GM21367 (cell line): ENCODE results near the gene USP17L22.
"Not testable (repeated sequence)": the region's sequence is repeated elsewhere in the genome, so short reads cannot be mapped to it uniquely, and the experiment has no call there.

ENCODE experiments used
- ATAC-seq: cut with Tn5 transposase; IDR thresholded peaks from one replicate; pipeline ENCODE4 v1.9.1; 2021; ENCODE audit not compliant: unreplicated experiment

The USP17L22 gene, protein sequence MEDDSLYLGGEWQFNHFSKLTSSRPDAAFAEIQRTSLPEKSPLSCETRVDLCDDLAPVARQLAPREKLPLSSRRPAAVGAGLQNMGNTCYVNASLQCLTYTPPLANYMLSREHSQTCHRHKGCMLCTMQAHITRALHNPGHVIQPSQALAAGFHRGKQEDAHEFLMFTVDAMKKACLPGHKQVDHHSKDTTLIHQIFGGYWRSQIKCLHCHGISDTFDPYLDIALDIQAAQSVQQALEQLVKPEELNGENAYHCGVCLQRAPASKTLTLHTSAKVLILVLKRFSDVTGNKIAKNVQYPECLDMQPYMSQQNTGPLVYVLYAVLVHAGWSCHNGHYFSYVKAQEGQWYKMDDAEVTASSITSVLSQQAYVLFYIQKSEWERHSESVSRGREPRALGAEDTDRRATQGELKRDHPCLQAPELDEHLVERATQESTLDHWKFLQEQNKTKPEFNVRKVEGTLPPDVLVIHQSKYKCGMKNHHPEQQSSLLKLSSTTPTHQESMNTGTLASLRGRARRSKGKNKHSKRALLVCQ

DNA sequence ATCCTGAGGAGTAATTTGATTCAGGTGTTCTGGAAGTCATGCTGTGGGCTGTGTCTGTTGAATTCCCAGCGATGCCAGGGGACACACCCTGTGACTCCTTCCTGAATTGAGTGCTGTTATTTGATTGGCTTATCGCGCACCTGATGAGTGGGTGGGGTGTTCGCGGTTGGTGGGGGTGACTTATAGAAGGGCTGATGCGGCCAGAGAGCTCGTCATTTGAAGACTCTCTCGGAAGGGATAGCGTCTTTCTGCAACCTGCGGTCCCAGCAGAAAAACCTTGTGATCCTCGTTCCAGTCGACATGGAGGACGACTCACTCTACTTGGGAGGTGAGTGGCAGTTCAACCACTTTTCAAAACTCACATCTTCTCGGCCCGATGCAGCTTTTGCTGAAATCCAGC, at the start of gene USP17L22:
USP17L22 (plus strand) TSS at position 301 of the 400 bp plus-strand sequence; CDS start at position 301, 0 bp downstream.
- ATAC-seq, result not testable (repeated sequence)

DNA sequence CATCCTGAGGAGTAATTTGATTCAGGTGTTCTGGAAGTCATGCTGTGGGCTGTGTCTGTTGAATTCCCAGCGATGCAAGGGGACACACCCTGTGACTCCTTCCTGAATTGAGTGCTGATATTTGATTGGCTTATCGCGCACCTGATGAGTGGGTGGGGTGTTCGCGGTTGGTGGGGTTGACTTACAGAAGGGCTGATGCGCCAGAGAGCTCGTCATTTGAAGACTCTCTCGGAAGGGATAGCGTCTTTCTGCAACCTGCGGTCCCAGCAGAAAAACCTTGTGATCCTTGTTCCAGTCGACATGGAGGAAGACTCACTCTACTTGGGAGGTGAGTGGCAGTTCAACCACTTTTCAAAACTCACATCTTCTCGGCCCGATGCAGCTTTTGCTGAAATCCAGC, 47.6 kb upstream of the USP17L22 start, which contains the start of gene USP17L12:
USP17L12 (plus strand) TSS at position 301 of the 400 bp plus-strand sequence; CDS start at position 301, 0 bp downstream.
- not testable (repeated sequence) for ATAC-seq

DNA sequence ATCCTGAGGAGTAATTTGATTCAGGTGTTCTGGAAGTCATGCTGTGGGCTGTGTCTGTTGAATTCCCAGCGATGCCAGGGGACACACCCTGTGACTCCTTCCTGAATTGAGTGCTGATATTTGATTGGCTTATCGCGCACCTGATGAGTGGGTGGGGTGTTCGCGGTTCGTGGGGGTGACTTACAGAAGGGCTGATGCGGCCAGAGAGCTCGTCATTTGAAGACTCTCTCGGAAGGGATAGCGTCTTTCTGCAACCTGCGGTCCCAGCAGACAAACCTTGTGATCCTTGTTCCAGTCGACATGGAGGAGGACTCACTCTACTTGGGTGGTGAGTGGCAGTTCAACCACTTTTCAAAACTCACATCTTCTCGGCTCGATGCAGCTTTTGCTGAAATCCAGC, 42.8 kb upstream of the USP17L22 start, which contains the start of gene USP17L13:
USP17L13 (plus strand) TSS at position 301 of the 400 bp plus-strand sequence; CDS start at position 301, 0 bp downstream.
- not testable (repeated sequence) for ATAC-seq

DNA sequence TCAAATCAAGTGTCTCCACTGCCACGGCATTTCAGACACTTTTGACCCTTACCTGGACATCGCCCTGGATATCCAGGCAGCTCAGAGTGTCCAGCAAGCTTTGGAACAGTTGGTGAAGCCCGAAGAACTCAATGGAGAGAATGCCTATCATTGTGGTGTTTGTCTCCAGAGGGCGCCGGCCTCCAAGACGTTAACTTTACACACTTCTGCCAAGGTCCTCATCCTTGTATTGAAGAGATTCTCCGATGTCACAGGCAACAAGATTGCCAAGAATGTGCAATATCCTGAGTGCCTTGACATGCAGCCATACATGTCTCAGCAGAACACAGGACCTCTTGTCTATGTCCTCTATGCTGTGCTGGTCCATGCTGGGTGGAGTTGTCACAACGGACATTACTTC, 37.2 kb upstream of the USP17L22 start:
- not testable (repeated sequence) for ATAC-seq

DNA sequence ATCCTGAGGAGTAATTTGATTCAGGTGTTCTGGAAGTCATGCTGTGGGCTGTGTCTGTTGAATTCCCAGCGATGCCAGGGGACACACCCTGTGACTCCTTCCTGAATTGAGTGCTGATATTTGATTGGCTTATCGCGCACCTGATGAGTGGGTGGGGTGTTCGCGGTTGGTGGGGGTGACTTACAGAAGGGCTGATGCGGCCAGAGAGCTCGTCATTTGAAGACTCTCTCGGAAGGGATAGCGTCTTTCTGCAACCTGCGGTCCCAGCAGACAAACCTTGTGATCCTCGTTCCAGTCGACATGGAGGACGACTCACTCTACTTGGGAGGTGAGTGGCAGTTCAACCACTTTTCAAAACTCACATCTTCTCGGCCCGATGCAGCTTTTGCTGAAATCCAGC, 33.3 kb upstream of the USP17L22 start, which contains the start of gene USP17L15:
USP17L15 (plus strand) TSS at position 301 of the 400 bp plus-strand sequence; CDS start at position 301, 0 bp downstream.
- ATAC-seq, result not testable (repeated sequence)

DNA sequence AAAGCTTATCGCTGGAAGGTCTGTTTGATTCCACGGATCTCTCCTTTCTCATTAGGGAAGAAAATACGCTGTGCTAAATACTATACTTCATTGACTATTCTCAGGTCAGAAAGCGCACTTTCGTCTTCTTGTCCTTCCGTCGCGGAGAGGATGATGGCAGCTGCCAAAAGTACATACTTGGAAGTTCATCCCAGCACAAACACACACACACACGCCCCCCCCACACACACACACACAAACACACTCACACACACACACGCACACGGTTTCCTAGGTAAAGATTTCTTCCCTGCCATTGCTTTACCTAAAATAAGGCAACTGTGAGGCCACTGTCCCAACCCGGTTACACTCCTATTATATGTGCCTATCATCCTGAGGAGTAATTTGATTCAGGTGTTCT, 29.0 kb upstream of the USP17L22 start:
- not testable (repeated sequence) for ATAC-seq

DNA sequence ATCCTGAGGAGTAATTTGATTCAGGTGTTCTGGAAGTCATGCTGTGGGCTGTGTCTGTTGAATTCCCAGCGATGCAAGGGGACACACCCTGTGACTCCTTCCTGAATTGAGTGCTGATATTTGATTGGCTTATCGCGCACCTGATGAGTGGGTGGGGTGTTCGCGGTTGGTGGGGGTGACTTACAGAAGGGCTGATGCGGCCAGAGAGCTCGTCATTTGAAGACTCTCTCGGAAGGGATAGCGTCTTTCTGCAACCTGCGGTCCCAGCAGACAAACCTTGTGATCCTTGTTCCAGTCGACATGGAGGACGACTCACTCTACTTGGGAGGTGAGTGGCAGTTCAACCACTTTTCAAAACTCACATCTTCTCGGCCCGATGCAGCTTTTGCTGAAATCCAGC, 23.8 kb upstream of the USP17L22 start, which contains the start of gene USP17L17:
USP17L17 (plus strand) TSS at position 301 of the 400 bp plus-strand sequence; CDS start at position 301, 0 bp downstream.
- not testable (repeated sequence) for ATAC-seq

DNA sequence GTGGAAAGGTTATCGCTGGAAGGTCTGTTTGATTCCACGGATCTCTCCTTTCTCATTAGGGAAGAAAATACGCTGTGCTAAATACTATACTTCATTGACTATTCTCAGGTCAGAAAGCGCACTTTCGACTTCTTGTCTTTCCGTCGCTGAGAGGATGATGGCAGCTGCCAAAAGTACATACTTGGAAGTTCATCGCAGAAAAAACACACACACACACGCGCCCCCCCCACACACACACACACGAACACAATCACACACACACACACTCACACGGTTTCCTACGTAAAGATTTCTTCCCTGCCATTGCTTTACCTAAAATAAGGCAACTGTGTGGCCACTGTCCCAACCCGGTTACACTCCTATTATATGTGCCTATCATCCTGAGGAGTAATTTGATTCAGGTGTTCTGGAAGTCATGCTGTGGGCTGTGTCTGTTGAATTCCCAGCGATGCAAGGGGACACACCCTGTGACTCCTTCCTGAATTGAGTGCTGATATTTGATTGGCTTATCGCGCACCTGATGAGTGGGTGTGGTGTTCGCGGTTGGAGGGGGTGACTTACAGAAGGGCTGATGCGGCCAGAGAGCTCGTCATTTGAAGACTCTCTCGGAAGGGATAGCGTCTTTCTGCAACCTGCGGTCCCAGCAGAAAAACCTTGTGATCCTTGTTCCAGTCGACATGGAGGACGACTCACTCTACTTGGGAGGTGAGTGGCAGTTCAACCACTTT, 19.3 kb upstream of the USP17L22 start, which contains the start of gene USP17L18:
USP17L18 (plus strand) TSS at position 678 of the 728 bp plus-strand sequence; CDS start at position 678, 0 bp downstream.
- ATAC-seq, result not testable (repeated sequence)

DNA sequence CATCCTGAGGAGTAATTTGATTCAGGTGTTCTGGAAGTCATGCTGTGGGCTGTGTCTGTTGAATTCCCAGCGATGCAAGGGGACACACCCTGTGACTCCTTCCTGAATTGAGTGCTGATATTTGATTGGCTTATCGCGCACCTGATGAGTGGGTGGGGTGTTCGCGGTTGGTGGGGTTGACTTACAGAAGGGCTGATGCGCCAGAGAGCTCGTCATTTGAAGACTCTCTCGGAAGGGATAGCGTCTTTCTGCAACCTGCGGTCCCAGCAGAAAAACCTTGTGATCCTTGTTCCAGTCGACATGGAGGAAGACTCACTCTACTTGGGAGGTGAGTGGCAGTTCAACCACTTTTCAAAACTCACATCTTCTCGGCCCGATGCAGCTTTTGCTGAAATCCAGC, 14.3 kb upstream of the USP17L22 start, which contains the start of gene USP17L19:
USP17L19 (plus strand) TSS at position 301 of the 400 bp plus-strand sequence; CDS start at position 301, 0 bp downstream.
- not testable (repeated sequence) for ATAC-seq

DNA sequence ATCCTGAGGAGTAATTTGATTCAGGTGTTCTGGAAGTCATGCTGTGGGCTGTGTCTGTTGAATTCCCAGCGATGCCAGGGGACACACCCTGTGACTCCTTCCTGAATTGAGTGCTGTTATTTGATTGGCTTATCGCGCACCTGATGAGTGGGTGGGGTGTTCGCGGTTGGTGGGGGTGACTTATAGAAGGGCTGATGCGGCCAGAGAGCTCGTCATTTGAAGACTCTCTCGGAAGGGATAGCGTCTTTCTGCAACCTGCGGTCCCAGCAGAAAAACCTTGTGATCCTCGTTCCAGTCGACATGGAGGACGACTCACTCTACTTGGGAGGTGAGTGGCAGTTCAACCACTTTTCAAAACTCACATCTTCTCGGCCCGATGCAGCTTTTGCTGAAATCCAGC, 9.6 kb upstream of the USP17L22 start, which contains the start of gene USP17L20:
USP17L20 (plus strand) TSS at position 301 of the 400 bp plus-strand sequence; CDS start at position 301, 0 bp downstream.
- not testable (repeated sequence) for ATAC-seq

DNA sequence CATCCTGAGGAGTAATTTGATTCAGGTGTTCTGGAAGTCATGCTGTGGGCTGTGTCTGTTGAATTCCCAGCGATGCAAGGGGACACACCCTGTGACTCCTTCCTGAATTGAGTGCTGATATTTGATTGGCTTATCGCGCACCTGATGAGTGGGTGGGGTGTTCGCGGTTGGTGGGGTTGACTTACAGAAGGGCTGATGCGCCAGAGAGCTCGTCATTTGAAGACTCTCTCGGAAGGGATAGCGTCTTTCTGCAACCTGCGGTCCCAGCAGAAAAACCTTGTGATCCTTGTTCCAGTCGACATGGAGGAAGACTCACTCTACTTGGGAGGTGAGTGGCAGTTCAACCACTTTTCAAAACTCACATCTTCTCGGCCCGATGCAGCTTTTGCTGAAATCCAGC, 4.8 kb upstream of the USP17L22 start, which contains the start of gene USP17L21:
USP17L21 (plus strand) TSS at position 301 of the 400 bp plus-strand sequence; CDS start at position 301, 0 bp downstream.
- not testable (repeated sequence) for ATAC-seq

DNA sequence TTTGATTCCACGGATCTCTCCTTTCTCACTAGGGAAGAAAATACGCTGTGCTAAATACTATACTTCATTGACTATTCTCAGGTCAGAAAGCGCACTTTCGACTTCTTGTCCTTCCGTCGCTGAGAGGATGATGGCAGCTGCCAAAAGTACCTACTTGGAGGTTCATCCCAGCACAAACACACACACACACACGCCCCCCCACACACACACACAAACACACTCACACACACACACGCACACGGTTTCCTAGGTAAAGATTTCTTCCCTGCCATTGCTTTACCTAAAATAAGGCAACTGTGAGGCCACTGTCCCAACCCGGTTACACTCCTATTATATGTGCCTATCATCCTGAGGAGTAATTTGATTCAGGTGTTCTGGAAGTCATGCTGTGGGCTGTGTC, 4.3 kb downstream of the USP17L22 start:
- ATAC-seq, result not testable (repeated sequence)
